ENCODE results near the gene CDK14. TPM values are rescaled to one million over a fixed set of nuclear protein-coding genes. Genes with fewer than 3 reads are reported as not detected.

CDK14 gene
- total and polyA plus RNA-seq, 2 of the 8 experiments (the other 6 are each of a cell fraction or from before 2014, with no cell fraction given) = 5.5 to 47.3 TPM

GRCh38 chr7:91162436-91162835 is 566.3 kb downstream of the CDK14 start (continued):
- TF ChIP-seq, protein P1, sequence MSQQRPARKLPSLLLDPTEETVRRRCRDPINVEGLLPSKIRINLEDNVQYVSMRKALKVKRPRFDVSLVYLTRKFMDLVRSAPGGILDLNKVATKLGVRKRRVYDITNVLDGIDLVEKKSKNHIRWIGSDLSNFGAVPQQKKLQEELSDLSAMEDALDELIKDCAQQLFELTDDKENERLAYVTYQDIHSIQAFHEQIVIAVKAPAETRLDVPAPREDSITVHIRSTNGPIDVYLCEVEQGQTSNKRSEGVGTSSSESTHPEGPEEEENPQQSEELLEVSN (IDR thresholded peaks at IDR 0.05) = no peak
- TF ChIP-seq EP300 (IDR thresholded peaks at IDR 0.05; ENCODE audit: borderline replicate concordance in 1 of 2, low read depth in 2 of 2, low read length in 2 of 2) = no peak
- no peak for TF ChIP-seq RFX5 (IDR thresholded peaks at IDR 0.05; ENCODE audit: borderline replicate concordance, low read depth, low read length)
- no peak for TF ChIP-seq SP2 (IDR thresholded peaks at IDR 0.05; ENCODE audit: low read length)
- TF ChIP-seq SP1 (IDR thresholded peaks at IDR 0.05; ENCODE audit: low read depth, low read length) = no peak
- no peak for TF ChIP-seq CHD1 (IDR thresholded peaks at IDR 0.05; ENCODE audit: low read depth, low read length)
